HT-29 (cell line): ENCODE results near the gene OSM. TPM values are rescaled to one million over a fixed set of nuclear protein-coding genes. Genes with fewer than 3 reads are reported as not detected.

Experiments used
- DNase-seq: peaks from one replicate; pipeline ENCODE4 v3.0.0-alpha.2; 2015; ENCODE audit warnings: low spot score
- total RNA-seq: library from RNA; depleted of rRNA; stranded (reverse); fragments of >200 nt; shearing (Covaris generic); gene quantifications from 2 replicates; pipeline ENCODE4 v1.2.3, GENCODE V29; 2014

The OSM gene
- total RNA-seq, 1 experiment from 2014 or later, result not detected

DNA sequence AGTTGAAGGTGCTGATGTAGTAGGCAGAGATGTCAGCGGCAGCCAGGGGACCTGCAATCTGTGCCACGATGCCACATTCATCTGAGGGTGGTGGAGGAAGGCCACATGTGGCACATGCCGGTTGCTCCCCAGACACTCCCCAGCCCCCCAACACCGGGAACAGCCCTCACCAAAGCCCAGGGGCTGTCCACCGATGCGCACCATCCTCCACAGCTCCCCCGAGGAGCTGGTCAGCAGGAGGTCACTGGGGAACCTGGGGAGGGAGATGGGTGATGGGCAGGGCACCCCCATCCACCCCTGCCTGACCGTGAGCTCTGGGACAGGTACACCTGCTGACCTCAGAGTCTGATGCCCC lies 19.2 kb upstream of the OSM start:
- no peak for DNase-seq

DNA sequence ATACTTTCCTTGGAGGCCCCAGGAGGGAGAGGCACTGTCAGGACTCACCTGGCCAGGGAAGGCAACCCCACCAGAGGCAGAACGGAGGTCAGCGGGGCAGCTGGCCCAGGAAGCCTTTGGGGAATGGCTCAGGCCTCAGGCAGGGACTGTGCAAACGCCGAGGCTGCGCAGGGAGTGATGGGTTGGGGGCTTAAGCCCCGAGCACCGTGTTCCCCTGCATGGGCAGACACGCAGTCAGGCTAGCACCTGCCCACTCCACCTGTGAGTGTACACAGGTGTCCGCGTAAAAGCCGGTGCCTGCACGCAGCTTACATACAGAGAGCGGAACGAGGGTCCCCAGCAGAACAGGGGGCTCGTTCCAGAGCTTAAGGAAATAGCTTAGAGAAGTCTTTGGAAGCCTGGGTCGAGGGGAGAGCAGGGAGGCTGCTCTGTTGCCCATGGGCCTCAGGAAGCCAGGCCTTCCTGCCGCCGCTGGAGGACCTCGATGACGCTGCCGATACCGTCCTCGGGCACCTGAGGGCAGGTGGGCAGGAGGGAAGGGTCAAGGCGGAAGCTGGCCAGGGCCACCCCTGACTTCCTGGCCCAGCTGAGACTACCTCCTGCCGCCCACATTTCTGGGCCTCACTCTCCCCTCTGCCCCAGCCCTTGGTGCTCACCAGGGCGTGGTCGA lies 18.7 kb upstream of the OSM start:
- no peak for DNase-seq

DNA sequence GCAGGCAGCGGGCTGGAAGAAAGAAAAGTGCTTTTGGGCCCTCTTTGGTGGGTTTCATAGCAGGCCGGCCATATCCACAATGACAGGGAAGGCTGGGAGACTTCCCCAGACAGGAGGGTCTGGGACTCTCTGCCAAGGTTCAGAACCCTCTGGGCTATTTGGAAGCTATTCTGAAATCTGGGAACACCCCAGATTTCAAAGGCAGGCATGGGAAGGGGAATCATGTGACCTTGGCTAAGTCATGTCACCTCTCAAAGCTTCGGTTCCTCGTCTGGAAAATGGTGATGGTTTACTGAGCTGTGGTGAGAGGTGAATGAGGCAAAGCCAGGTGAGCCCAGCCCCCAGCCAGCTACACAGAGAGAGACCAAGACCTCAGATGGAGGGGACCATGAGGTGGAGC lies 18.0 kb upstream of the OSM start:
- no peak for DNase-seq

DNA sequence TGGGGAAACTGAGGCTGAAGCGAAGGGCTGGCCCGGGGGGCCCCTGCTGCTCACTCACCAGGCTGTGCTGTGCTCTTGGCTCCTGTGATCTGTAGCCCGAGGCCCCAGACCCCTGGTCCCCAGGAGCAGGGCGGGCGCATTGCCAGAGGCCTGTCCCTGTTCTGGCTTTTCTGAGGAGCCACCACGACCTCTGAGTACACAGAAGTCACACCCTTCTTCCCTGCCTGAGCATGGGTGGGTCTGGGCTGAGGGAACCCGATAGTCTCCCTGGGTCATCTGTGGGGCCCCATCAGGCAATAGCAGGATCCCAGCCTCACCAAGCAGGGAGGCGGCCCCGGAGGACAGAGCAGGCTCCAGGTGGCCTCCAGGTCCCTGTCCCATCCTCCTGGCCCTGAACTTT lies 17.5 kb upstream of the OSM start:
- DNase-seq, result no peak

DNA sequence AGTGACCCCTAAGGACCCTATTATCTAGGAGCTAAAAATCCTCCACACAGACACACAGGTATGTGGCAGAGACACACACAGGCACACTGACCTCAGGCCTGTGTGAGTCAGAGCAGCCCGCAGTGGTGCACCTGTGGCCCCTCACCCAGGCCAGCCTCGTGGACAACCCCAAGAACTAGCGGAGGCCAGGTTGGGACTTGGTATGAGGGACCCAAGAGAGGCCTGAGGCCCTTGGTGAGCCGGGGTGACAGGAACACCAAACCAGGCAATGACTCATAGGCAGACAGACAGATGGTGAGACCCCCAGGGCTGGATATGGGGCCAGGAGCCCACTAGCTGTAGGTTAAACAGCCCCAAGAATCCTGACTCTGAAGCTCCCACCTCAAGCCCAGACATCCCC lies 16.7 kb upstream of the OSM start:
- no peak for DNase-seq

DNA sequence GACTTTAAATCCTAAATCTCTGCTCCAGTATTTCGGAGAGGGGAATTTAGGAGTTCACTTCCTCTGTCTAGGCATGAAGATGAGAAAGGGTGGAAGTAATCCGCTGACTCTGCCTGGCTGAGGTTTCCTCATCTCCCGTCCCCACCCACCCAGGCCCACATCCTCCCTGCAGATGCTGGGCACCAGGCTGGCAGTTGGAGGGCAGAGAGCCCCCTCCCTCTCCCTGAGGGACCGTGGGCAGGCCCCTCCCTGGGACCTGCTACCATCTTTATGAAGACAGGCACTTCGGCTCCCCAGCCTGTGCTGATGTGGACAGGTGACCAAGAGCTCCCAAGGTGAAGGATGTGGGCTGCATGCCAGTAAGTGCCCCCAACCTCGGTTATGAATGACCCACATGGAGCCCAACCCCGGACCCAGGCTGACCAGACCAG lies 16.0 kb upstream of the OSM start:
- DNase-seq, result no peak

DNA sequence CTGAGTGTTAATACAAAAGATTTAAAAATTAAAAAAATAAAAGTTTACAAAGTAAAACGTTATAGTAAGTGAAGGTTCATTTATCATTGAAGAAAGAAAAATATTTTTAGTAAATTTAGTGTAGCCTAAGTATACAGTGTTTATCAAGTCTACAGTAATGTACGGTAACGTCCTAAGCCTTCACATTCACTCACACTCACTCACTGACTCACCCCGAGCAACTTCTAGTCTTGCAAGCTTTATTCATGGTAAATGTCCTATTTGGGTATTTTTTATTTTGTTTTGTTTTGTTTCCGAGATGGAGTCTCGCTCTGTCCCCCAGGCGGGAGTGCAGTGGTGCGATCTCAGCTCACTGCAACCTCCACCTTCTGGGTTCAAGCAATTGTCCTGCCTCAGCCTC lies 13.9 kb upstream of the OSM start:
- no peak for DNase-seq

DNA sequence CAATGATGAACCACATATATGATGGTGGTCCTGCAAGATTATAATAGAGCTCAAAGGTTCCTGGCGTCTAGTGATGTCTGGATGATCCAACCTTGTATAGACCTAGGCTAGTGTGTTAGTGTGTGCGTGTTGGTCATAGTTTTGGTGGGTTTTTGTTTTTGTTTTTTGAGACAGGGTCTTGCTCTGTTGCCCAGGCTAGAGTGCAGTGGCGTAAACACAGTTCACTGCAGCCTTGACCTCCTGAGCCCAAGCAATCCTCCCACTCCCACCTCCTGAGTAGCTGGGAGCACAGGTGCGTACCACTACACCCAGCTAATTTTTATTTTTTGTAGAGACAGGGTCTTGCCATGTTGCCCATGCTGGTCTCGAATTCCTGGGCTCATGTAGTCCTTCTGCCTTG lies 13.3 kb upstream of the OSM start:
- no peak for DNase-seq

DNA sequence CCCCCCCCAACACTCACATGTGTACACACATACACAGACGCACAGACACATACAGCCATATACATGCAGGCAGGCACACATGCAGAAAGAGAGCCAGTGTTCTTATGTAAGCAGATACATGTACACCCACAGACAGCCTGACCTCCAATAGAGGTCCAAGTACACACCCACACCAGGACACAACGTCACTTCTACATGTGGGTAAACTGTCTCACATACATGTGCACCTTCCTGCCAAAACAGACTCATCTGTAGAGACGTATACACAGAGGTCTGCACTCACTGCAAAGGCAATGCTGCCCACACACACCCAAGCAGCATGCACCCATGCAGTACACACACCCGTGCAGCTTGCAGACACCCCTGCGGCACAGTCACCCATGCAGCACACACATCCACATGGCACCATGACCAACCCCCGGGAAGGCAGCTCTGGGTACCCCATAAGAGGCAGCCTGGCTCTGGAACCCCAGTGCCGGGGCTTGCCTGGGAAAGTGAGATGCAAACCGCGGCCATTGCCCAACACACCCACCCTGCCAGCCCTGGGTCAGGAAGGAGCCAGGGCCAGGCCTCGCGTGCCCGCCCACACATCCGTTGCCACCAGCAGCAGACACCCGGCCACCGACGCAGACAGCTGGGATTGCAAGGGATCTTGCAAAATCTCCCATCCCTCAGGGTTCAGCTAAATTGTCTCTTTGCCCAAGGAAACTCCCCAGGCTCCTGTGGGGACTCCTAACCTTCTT lies 12.6 kb upstream of the OSM start:
- DNase-seq, result no peak

DNA sequence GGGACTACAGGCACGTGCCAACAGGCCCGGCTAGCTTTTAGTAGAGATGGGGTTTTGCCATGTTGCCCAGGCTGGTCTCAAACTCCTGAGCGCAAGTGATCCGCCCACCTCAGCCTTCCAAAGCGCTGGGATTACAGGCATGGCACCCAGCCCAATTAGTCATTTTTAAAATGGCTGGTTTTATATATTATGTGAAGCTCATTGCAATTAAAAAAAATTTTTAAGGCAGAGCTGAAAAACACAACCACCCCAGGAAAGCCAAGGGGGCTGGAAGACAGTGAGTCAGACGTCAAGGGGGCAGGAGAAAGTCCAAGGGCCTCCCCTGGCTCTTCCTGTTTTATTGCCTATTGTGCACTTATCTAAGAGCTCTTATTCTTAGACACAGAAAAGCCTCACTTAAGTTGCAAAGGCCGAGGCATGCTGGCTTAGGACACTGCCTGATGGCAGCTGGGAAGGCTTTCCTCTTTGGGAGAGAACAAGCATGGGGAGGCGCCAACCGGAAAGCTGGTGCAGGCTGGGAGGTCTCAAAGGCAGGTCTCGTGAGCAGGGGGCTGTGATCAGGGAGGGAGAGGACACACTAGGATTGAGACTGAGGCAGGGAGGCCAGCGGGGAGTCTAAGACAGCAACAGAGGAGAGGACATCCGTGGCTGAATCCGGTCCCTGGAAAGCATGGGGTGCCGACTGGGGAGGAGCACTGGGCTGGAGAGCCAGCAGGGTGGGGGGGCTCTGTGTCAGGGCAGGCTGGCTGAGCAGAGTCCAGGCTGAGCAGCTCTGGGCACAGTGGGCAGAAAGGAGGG lies 11.1 kb upstream of the OSM start:
- no peak for DNase-seq

DNA sequence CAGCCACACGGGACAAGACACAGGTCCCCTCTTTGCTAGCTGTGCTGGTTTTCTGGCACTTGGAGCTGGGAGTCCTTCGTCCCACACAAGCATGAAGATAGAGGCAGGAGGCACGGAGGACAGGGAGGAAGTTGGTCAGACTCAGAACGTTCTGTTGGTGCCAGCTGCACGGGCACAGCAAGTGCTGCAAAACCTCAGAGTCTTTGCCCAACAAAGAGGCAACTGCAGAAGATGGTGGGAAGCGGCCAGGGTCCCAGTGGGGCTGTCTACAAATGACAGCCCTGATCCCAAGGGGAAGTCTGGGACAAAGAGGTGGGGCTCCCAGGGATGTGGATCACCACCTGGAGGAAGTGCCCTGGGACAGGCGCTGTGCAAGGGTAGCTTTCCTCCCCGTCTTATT lies 9.4 kb upstream of the OSM start:
- no peak for DNase-seq

DNA sequence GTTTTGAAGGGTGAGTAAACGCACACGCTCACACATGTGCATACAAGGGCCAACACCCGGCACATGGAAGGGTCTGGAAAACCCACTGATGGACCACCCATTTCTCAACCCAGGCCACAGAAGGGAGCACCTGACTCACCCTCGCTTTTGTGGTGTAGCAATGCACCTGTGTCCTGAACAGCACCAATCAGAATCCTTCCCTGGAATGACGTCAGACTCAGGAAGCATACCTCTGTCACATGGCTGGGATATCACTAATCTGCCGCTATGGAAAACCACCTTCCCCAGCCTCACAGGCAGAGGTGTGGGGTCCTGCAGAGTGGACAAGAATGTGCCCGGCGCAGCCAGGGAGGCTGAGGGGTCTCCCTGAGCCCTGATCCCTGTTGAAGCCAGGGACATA lies 9.0 kb upstream of the OSM start:
- DNase-seq, result peak; percentile 20

DNA sequence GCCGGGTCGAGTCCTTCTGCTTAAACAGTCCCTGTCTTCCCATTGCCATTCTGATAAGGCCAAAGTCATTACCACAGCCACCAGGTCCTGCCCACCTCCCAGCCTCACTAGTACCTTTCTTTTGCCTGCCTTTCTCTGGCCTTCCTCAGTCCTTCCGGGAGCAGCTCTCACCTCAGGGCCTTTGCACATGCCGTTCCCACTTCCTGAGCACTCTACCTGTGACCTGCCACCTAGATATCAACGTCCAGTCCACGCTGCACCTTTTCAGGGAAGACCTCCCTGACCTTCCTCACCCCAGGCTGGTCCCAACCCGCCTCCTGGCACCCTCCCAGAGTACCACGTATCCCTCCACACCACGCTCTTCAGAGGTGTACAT lies 7.8 kb upstream of the OSM start:
- no peak for DNase-seq

DNA sequence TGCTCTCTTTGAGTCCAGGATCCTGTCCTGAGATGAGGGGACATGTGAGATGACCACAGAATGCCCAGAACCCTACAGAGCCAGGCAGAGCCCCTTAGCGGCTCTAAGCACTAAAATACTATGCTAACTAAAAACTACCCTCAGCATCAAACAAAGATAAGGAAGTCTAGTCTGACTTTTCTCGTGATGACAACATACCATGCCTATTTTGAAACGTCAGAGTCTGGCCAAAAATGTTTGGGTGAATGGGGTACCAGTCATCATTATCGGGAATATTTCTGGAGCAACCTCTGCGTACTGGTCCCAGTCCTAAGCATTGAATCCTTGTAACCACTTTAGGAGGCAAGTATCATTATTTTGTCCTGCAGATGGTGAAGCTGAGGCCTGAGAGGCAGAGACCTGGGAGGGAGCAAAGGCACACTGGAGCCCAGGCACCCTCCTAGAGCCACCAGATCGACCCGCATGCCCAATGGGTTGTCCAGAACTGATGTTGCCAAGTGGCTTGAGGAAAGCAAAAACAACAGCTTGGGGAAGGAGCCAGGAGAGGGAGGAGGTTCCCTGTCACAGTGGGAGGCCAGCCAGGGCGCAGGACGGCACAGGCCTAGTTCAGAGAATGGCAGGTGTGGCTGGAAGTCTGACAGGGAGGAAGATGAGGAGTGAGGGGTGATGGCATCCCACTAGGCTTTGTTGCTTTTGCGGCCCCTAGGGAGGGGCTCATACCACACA lies 7.2 kb upstream of the OSM start:
- DNase-seq, result no peak

DNA sequence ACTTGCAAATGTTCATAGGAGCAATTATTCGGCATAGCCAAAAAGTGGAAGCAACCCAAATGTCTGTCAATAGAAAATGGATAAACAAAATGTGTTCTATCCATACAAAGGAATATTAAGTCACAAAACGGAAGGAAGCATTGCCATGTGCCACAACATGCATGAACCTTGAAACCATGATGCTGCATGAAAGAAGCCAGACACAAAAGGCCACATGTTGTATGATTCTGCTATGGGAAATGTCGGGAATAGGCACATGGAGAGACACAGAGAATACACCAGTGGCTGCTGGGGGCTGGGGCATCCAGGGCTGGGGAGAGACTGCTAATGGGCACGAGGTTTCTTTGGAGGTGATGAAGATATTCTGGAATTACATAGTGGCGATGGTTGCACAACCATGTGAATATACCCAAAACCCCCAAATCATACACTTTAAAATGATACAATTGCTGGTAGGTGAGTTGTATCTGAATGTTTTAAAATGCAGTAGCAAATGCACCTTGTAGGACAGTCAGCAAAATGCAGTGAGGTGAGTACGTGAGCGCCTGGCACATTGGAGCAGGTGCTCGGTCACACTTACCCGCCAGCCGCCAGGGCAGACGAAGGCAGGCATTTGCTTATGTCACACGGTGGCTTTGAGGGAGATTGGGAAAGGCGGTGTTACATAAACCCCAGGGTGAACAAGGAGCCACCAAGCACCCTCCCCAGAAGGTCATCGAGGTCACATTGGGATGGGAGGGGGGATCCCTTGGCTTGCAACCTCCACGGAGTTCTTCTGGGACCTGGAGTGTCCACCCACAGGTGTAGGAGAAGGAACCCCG lies 6.3 kb upstream of the OSM start:
- no peak for DNase-seq

DNA sequence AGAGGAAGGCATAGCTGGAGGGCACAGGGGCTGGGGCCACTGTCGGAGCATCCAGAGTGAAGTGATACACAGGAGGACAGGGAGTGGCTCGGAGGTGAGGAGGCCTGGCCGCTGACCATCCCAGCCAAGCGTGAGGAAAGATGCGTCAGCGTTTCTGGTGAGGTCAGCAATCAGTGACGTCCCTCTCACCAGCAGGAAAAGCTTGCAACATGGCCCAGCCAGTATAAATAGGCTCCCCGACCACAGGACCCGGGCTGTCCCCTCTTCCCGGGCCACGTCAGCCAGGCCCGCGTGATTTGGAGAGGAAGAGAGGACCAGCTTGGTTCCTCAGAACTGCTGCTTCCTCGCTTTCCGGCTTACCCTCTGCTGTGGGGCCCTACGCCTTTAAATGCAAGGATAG lies 4.2 kb upstream of the OSM start:
- no peak for DNase-seq

DNA sequence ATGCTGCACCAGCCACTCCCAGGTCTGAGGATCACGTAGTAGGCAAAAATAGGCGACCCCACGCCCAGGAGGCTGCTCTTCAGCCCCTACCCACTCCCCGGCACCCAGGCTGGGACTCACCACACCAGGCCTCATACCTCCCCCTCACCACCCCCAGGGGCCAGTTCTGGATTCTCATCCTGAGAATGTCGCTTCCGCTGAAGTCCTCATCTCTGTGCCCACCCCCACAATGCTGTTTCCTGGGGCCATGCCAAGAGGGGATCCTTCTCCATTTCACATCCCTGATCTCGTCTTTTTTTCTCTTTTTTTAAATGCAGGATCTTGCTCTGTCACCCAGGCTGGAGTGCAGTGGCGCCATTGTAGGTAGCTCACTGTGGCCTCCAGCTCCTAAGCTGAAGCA lies 1.7 kb upstream of the OSM start:
- DNase-seq, result no peak

DNA sequence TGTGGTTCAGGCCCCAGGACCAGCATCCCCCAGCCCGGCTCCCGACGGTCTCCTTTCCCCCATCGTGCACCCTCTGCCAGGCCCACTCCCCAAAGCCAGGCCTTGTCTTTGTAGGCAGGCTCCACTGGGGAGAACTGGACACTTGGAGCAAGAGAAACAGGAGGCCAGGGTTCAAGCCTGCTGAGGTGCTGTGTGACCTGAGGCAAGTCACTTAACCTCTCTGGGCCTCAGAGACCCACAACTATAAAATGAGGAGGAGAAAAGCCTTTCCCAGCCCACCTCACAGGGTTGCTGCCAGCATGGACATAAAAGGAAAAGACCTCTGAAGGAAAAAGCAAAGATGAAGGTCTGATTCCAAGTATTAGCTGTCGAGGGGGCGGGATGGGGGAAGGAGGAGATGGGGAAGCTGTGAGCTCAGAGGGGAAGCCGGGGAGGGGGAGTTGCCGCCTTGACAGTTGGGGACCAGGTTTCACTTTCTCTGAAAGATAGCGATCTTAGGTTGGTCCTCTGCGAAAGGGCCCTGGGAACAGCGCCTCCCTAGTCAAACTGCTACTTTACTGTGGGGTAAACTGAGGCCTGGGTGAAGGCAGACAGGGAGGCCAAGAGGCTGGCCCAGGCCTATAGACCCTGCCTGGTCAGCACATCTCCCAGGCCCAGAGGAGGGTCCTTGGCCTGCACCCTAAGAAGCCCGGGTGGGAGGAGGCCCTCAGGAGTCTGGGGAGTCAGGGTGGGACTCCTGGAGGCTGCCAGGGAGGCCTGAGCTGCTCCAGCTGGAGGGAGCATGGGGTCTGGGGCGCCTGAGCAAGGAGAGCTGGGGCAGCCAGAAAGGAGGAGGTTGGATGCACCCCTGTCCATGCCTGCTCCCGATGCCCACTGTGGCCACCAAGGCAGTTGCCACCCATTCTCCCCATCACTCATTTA lies 991 bp upstream of the OSM start:
- DNase-seq, result no peak

DNA sequence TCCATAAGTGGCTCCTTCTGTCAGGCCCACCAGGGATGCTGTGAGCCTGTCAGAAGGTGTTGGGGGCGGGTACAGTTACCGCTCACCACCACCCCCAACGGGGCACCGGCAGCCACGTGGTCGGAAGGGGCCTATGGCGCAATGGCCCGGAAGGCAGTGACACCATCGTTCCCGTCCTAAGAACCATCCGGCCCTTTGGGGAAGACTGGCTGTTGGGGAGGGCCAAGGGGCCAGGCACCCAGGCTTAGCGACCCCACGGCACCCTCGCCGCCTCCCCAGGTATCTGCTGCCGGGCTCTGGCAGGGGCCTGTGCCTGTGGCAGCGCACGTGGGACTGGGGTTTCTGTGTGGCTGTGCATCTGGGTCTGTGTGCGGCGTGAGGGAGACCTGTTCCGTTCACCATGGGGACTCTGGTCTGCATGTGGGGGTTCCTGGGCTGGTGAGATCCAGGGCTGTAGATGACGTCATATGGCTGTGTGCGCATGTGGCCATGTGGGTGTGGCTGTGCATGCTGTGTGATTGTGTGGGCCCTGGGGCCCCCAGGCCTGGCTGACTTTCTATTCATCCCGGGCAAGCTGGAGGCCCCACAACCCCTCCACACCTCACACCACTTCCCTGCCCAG lies 717 bp downstream of the OSM start:
- no peak for DNase-seq
